ENCODE results near the gene CDK17. TPM values are rescaled to one million over a fixed set of nuclear protein-coding genes. Genes with fewer than 3 reads are reported as not detected.
"Not testable (repeated sequence)": the region's sequence is repeated elsewhere in the genome, so short reads cannot be mapped to it uniquely, and the experiment has no call there.

Gene CDK17
- total RNA-seq, 1 donor from 2014 or later, result 124 TPM

DNA sequence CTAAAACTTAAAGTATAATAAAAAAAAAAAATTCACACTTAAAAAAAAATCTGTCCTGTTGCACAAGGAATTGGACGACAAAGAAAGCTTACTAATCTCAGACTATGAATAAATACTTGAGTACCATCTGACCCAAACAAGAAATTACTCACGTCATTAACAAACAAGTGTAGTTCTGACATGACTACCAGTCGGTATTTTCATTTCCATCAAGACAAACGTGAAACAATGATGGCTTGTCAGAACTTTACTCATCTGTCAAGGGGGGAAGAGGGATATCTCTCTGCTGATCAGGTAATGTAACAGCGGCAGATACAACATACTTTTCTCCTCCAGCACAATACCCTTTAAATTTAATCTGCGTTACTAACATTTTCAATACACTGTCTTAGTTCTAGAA, 78.3 kb downstream of the CDK17 start:
- DNase-seq (ENCODE audit: low spot score), result no peak

- DNase-seq (ENCODE audit: low spot score), result not testable (repeated sequence)
These were observed 82.4 kb downstream of the CDK17 start for GRCh38 chr12:96317801-96318200.

DNA sequence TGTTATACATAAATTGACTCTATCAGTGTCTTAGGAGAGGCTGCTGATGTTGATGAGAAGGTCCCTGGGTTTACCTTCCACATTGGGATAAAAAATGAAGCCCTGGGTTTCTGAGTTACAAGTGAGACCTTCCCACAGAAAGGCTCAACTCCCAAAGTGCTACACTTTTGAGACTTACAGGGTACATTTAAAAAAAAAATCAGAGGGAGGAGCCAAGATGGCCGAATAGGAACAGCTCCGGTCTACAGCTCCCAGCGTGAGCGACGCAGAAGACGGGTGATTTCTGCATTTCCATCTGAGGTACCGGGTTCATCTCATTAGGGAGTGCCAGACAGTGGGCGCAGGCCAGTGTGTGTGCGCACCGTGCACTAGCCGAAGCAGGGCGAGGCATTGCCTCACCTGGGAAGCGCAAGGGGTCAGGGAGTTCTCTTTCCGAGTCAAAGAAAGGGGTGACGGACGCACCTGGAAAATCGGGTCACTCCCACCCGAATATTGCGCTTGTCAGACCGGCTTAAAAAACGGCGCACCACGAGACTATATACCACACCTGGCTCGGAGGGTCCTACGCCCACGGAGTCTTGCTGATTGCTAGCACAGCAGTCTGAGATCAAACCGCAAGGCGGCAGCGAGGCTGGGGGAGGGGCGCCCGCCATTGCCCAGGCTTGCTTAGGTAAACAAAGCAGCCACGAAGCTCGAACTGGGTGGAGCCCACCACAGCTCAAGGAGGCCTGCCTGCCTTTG, 84.3 kb downstream of the CDK17 start:
- DNase-seq (ENCODE audit: low spot score), result not testable (repeated sequence)

DNA sequence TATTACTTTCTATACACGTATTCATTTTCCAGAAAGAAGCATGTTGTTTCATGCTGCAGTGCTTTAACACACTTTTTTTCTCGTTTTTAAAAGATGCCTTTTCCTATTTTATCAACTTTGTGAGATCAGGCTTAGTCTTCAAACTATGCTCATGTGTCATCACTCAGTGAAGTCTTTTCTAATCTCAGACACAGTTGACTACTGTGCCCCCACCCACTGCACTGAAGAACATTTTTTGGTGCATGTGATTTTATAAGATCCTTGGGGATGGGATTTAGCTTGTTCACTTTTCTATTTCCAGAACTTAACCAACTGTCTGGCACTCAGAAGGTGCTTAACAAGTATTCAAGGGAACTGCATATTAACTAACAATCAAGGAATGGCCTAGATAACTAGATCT, 85.5 kb downstream of the CDK17 start:
- peak; percentile 42 for DNase-seq (ENCODE audit: low spot score)

DNA sequence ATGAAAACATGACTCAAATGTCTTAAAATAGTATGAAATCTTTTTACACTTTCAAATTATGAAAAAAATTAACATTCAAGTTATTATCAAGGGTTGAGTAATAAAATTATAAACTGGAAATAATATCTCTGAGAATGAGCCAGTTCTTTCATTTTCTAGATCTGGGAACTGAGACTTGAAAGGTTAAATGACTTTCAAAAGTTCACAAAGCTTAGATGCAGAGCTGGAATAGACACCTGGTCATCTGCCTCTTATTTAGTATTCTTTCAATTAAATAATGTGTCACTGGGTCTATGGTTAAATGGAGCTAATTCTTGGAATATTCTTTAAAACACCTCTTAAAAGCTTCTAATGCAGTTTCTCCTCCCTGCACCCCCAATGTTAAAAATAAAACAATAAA, 86.6 kb downstream of the CDK17 start:
- no peak for DNase-seq (ENCODE audit: low spot score)

- DNase-seq (ENCODE audit: low spot score), result no peak
These were observed 89.0 kb downstream of the CDK17 start for GRCh38 chr12:96311191-96311590.

DNA sequence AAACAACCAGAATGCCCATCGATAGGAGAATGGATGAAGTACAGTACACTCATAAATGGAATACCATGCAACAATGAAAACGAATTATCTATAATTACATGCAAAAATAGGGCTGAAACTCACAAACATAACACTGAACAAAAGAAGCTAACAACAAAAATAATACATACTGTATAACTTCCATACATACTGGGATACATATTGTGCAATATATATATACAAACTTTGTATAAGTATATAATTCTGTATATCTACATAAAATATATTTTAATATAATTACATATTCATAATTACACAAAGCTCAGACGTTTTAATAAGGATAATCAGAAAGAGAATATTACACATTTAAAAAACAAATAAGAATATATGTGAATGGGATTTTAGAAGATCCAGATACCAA, 90.2 kb downstream of the CDK17 start:
- no peak for DNase-seq (ENCODE audit: low spot score)

GRCh38 chr12:96308881-96309280, 91.4 kb downstream of the CDK17 start:
- no peak for DNase-seq (ENCODE audit: low spot score)

DNA sequence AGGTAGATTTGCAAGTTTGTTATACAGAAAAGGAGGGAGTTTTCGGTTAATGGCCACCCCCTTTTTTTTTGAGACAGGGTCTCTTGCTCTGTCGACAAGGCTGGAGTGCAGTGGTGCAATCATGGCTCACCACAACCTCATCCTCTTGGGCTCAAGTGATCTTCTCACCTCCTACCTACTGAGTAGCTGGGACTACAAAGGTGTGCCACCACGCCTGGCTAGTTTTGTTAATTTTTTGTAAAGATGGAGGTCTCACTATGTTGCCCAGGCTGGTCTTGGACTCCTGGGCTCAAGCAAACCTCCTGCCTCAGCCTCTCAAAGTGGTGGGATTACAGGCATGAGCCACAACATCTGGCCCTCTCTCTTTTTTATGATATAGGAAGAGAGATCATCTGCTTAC, 94.6 kb downstream of the CDK17 start:
- no peak for DNase-seq (ENCODE audit: low spot score)

DNA sequence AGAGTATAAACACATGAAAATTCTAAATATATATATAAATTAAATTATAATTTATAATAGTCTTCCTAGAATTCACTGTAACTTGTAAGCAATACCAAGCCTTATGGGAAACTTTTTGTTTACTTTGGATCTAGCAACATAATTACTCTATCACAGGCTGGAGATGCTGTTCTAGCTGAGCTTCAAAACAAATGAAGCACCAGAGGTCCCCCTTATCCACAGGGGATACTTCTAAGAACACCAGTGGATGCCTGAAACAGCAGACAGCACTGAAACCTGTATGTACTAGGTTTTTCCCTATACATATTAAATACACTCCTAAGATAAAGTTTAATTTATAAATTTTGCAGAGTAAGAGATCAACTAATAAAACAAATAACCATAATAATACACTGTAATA, 96.6 kb downstream of the CDK17 start:
- no peak for DNase-seq (ENCODE audit: low spot score)

DNA sequence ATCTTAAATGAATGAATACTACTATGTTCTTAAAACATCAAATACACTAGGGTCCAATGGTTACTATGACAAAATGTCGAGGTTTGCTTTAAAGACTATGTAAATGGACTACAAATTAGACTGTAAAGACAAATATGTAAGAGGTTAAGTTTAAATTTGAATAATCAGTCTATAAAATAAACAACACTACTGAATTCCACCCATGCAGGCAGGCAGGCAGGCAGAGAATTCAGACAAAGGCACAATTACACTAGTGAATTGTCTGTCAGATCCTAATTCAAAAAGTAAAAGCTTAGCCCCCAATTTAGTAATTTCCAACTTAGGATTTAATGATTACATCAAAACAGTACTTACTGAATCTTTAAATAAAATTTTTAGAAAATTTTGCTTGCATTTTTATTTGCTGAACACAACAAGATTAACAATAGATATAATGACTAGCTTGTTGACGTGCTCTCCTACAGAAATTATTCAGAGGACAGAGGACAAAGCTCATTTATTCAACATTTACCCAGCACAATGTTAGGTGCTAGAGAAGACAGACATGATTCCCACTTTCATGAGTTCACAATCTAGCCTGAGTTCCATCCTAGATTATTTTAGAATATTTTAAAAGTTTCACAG, 97.4 kb downstream of the CDK17 start:
- DNase-seq (ENCODE audit: low spot score), result no peak

- no peak for DNase-seq (ENCODE audit: low spot score)
These were observed 98.5 kb downstream of the CDK17 start for GRCh38 chr12:96301732-96302131.

DNA sequence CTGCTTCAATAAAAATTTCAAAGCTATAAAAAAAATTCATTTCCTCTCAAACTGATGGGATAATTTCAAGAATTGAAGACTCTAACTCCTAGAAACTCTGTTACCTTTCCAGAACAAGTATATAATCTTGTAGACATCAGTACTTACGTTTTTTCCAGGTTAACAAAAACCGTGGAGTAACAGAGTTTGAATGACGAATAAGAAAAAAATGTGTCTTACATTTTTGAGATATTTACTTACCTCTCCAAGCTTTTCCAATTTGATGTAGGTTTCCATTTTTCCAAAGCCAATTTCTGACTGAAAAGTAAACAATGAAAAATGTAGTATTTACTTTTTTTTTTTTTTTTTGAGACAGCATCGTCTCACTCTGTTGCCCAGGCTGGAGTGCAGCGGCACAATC, 100.2 kb downstream of the CDK17 start:
- no peak for DNase-seq (ENCODE audit: low spot score)

DNA sequence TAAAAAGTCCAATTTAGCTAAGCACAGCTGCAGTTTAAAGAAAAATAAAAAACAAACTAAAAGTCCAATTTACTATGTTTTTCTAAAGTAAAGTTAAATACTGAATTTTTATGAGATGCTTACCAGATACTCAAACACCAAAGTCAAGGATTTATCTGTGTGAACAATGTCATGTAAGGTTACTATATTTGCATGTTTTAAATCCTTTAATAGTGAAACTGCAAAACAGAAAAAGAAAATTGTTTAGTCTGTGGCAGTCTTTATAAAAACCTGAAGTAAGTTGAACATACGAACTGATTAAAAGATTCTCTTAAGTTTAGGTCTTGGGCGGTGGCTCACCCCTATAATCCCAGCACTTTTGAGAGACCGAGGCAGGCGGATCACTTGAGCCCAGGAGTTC, 102.7 kb downstream of the CDK17 start:
- no peak for DNase-seq (ENCODE audit: low spot score)

DNA sequence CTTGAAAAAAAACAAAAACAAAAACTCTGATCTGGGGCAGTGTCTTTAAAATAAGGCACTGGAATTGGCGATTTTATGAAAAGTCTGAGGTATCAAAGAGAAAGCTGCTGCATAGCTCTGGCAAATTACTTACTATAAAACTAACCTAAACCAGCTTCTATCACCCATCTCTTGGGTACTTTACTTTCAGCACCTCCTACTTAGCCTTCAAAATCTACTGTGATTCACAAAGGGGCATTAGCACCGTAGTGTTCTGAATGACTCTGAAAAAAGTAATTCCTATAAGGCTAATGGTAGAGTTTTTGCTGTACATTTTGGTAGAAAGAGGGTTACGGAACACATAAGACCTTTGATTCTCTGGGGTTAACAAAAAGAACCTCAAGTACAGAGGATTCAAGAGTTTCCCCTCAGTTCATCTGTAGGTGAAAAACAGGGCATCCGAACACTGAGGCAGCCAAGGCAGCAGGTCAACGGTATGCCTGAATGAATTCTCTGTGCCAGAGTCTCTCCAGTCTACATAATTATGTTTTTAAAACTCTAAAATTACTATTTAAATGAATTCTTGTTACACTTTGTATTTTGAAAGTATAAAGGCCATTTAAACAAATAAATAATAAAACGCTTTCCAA, 104.6 kb downstream of the CDK17 start:
- DNase-seq (ENCODE audit: low spot score), result no peak

DNA sequence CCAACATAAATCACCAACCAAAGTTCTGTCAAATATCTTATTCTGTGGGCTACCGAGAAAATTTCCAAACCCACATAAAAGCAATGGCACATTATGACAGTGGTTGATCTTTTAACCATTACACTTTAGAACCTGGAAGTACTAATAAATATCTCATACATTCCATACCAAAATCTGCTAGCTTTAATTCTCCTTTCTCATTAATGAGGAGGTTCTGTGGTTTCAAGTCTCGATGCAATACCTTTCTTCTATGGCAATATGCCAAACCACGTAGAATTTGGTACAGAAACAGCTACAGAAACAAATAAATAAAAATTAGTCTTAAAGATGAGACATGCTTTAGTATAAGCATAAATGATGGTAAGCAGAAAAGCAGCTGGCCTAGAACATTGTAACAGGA, 105.4 kb downstream of the CDK17 start:
- no peak for DNase-seq (ENCODE audit: low spot score)

GRCh38 chr12:96293093-96293492, 107.1 kb downstream of the CDK17 start:
- no peak for DNase-seq (ENCODE audit: low spot score)

DNA sequence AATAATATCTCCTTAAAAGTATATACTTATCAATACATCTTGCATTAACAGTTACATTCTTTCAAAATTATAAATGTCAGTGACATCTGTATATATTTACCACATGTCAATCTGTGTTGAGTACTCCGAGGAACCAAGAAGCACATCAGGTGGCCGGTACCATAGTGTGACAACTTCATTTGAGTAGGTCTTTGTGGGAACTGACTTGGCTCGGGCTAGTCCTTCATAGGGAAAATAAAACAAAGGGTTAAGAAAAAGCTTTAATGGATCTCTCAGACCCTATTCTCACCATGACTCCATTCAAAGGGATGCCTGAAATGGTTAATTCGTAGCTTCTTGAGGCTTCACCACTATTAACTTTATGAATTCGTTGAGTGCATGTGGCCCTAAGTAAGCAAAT, 111.2 kb downstream of the CDK17 start:
- no peak for DNase-seq (ENCODE audit: low spot score)

- DNase-seq (ENCODE audit: low spot score), result no peak
These were observed 115.1 kb downstream of the CDK17 start for GRCh38 chr12:96285158-96285557.

- no peak for DNase-seq (ENCODE audit: low spot score)
These were observed 125.9 kb downstream of the CDK17 start for GRCh38 chr12:96274331-96274730.

GRCh38 chr12:96271469-96272199, 128.6 kb downstream of the CDK17 start:
- DNase-seq (ENCODE audit: low spot score), result no peak

- no peak for DNase-seq (ENCODE audit: low spot score)
These were observed 134.0 kb downstream of the CDK17 start for GRCh38 chr12:96266238-96266637.
